GM23338 (cell line): ENCODE measurements around the gene FYCO1. TPM values are rescaled to one million over a fixed set of nuclear protein-coding genes. Genes with fewer than 3 reads are reported as not detected.
A peak's percentile ranks its signal among the peaks of the same experiment; 100 is the strongest.

Experiments
- ATAC-seq: fragments of 200-7000 bp; cut with Tn5 transposase; 3 replicates; pipeline ENCODE4 v1.9.1; 2020
- DNase-seq: peaks from one replicate; pipeline ENCODE4 v3.0.0-alpha.2; 2015; ENCODE audit warnings: low spot score
- H2AFZ ChIP-seq: fragments of 200-600 bp; sonication (generic); 2 replicates; pipeline ENCODE4 v1.8.0; 2016; ENCODE audit warnings: antibody characterized with exemption, mild to moderate bottlenecking, moderate library complexity
- H3F3A ChIP-seq: fragments of 200-600 bp; sonication (generic); replicated peaks from 2 replicates; pipeline ENCODE4 v1.8.0; 2017; ENCODE audit warnings: antibody characterized with exemption, mixed run types, low read depth
- H3K27ac ChIP-seq: fragments of 200-600 bp; sonication (generic); 2 replicates; pipeline ENCODE4 v1.6.1; 2016; ENCODE audit warnings: low read depth
- H3K27me3 ChIP-seq: fragments of 200-600 bp; sonication (generic); 2 replicates; pipeline ENCODE4 v1.8.0; 2016; ENCODE audit warnings: mild to moderate bottlenecking, mixed run types, moderate library complexity; ENCODE audit not compliant: insufficient read depth
- H3K36me3 ChIP-seq: fragments of 200-600 bp; sonication (generic); 2 replicates; pipeline ENCODE4 v1.8.0; 2016; ENCODE audit warnings: mild to moderate bottlenecking; ENCODE audit not compliant: insufficient read depth
- H3K4me1 ChIP-seq: fragments of 200-600 bp; sonication (generic); 2 replicates; pipeline ENCODE4 v1.8.0; 2016; ENCODE audit warnings: mild to moderate bottlenecking, moderate library complexity; ENCODE audit not compliant: insufficient read depth
- H3K4me2 ChIP-seq: fragments of 200-600 bp; sonication (generic); 2 replicates; pipeline ENCODE4 v1.7.1; 2017; ENCODE audit warnings: mixed run types
- H3K4me3 ChIP-seq: fragments of 200-600 bp; sonication (generic); 2 replicates; pipeline ENCODE4 v1.6.1; 2016; ENCODE audit warnings: mixed run types
- H3K79me2 ChIP-seq: fragments of 200-600 bp; sonication (generic); replicated peaks from 2 replicates; pipeline ENCODE4 v1.8.0; 2017; ENCODE audit warnings: mild to moderate bottlenecking; ENCODE audit not compliant: insufficient read depth
- H3K9me2 ChIP-seq: fragments of 200-600 bp; sonication (generic); 2 replicates; pipeline ENCODE4 v1.8.0; 2017; ENCODE audit not compliant: insufficient read depth
- H4K20me1 ChIP-seq: fragments of 200-600 bp; sonication (generic); replicated peaks from 2 replicates; pipeline ENCODE4 v1.8.0; 2017; ENCODE audit warnings: mild to moderate bottlenecking; ENCODE audit not compliant: insufficient read depth
- H3K27ac Mint-ChIP-seq: 2 replicates; pipeline ENCODE4 v1.8.0; 2020; ENCODE audit warnings: inconsistent platforms, mild to moderate bottlenecking, moderate library complexity, mixed read lengths
- H3K27me3 Mint-ChIP-seq: 3 replicates; pipeline ENCODE4 v1.8.0; 2022; ENCODE audit warnings: low read depth, mild to moderate bottlenecking, moderate library complexity, mixed read lengths, inconsistent platforms; ENCODE audit not compliant: insufficient read depth, poor library complexity
- H3K36me3 Mint-ChIP-seq: 3 replicates; pipeline ENCODE4 v1.8.0; 2021; ENCODE audit warnings: low read depth, mild to moderate bottlenecking, inconsistent platforms, moderate library complexity, mixed read lengths
- H3K4me1 Mint-ChIP-seq: 3 replicates; pipeline ENCODE4 v1.8.0; 2020; ENCODE audit warnings: mild to moderate bottlenecking, inconsistent platforms, mixed read lengths
- H3K4me3 Mint-ChIP-seq: 3 replicates; pipeline ENCODE4 v1.8.0; 2021; ENCODE audit warnings: moderate library complexity, mild to moderate bottlenecking, inconsistent platforms, mixed read lengths
- H3K9me3 Mint-ChIP-seq: 3 replicates; pipeline ENCODE4 v1.8.0; 2020; ENCODE audit warnings: moderate library complexity, mild to moderate bottlenecking, inconsistent platforms, mixed read lengths
- CTCF ChIP-seq, 2 experiments: fragments of 200-600 bp in 1 of 2; sonication (generic) in 1 of 2; conservative IDR thresholded peaks; 2 replicates each; pipeline versions ENCODE4 v1.5.1 to v1.6.1; 2016 to 2017; ENCODE audit warnings: antibody characterized with exemption in 2 of 2, low read depth in 2 of 2, mild to moderate bottlenecking in 2 of 2, moderate library complexity in 1 of 2
- ETS1 ChIP-seq: IDR thresholded peaks from 2 replicates; pipeline ENCODE4 v1.6.1; 2016; ENCODE audit warnings: antibody characterized with exemption
- EZH2 ChIP-seq: fragments of 200-600 bp; sonication (generic); IDR thresholded peaks from one replicate; pipeline ENCODE4 v1.8.0; 2017; ENCODE audit warnings: antibody characterized with exemption, mild to moderate bottlenecking, low read depth; ENCODE audit not compliant: unreplicated experiment
- EZH2phosphoT487 ChIP-seq: fragments of 200-600 bp; sonication (generic); IDR thresholded peaks from one replicate; pipeline ENCODE4 v1.8.1; 2018; ENCODE audit warnings: antibody characterized with exemption; ENCODE audit not compliant: unreplicated experiment
- NANOG ChIP-seq: IDR thresholded peaks from 2 replicates; pipeline ENCODE4 v1.6.1; 2016; ENCODE audit warnings: antibody characterized with exemption, borderline replicate concordance
- POLR2AphosphoS5 ChIP-seq: IDR thresholded peaks from 2 replicates; pipeline ENCODE4 v1.6.1; 2016; ENCODE audit warnings: antibody characterized with exemption, low read depth
- STAT1 ChIP-seq: IDR thresholded peaks from one replicate; pipeline ENCODE4 v1.6.1; 2016; ENCODE audit warnings: antibody characterized with exemption; ENCODE audit not compliant: unreplicated experiment
- ZNF114 ChIP-seq: fragments of 250-450 bp; sonication (Bioruptor Pico); IDR thresholded peaks from 2 replicates; pipeline ENCODE4 v1.5.0; 2020; ENCODE audit warnings: mild to moderate bottlenecking, moderate library complexity
- ZNF331 ChIP-seq: fragments of 250-450 bp; sonication (Bioruptor Pico); IDR thresholded peaks from 2 replicates; pipeline ENCODE4 v1.5.0; 2020; ENCODE audit warnings: low read depth, mild to moderate bottlenecking, moderate library complexity
- ZNF462 ChIP-seq: fragments of 250-450 bp; sonication (Bioruptor Pico); IDR thresholded peaks from 2 replicates; pipeline ENCODE4 v1.5.0; 2020; ENCODE audit warnings: mild to moderate bottlenecking, moderate library complexity
- polyA plus RNA-seq: library from polyadenylated mRNA; unstranded; fragments of >200 nt; fragmentation: Nextera tagmentation; extraction: Ambion mirVana; gene quantifications from 2 replicates; pipeline ENCODE4 v1.2.1, GENCODE V29; 2016
- total RNA-seq: library from RNA; depleted of rRNA; stranded (reverse); fragments of >200 nt; shearing (Covaris generic); gene quantifications from 2 replicates; pipeline ENCODE4 v1.2.3, GENCODE V29; 2014

Gene FYCO1
- total and polyA plus RNA-seq, 2 experiments from 2014 or later, result 4.5 to 17.2 TPM

GRCh38 chr3:45992821-45993221 is 2.8 kb downstream of the FYCO1 start:
- H3K4me2 ChIP-seq, result peak overlapping the region; percentile 64
- no peak overlapping the region for H3K27ac ChIP-seq
- peaks cover 28% of the 10 kb centered on the region for H3K4me1 ChIP-seq
- H3K4me3 ChIP-seq, result 0 out of 2 replicates have a peak overlapping the region, but pooled peaks have one; percentile 14
- peaks cover 10% of the 10 kb centered on the region for H3K27me3 Mint-ChIP-seq
- no peaks in the 10 kb centered on the region; the same call in none of the 2 replicates for H4K20me1 ChIP-seq
- H3K4me3 Mint-ChIP-seq, result peak overlapping the region; percentile 8; the same call in 1 of the 3 replicates
- no peaks in the 10 kb centered on the region; the same call in 2 of the 3 replicates for H3K9me3 Mint-ChIP-seq
- H3K79me2 ChIP-seq, result peaks cover 65% of the 10 kb centered on the region
- no peaks in the 10 kb centered on the region for H3F3A ChIP-seq
- H3K9me2 ChIP-seq, result no peaks in the 10 kb centered on the region
- peaks cover 34% of the 10 kb centered on the region for H3K4me1 Mint-ChIP-seq
- DNase-seq (peak; percentile 46), ATAC-seq (no peak)
- H3K36me3 Mint-ChIP-seq, result no peaks in the 10 kb centered on the region; the same call in 2 of the 3 replicates
- peaks cover 7% of the 10 kb centered on the region; the same call in 1 of the 2 replicates for H3K27me3 ChIP-seq
- H2AFZ ChIP-seq, result no peak overlapping the region
- H3K36me3 ChIP-seq, result no peaks in the 10 kb centered on the region
- TF ChIP-seq EZH2 (no peak), ZNF462 (CRISPR knock-in tag) (0 out of 2 replicates have a peak, but pooled peaks have one; percentile 10)
- no peak overlapping the region; the same call in 1 of the 2 replicates for H3K27ac Mint-ChIP-seq

- no peak overlapping the region for H3K4me3 ChIP-seq
- peaks cover 30% of the 10 kb centered on the region for H3K4me1 ChIP-seq
- H3K9me2 ChIP-seq, result no peaks in the 10 kb centered on the region
- DNase-seq, result no peak
- no peak overlapping the region for H3K27ac ChIP-seq
- no peaks in the 10 kb centered on the region for H3F3A ChIP-seq
- peak overlapping the region; percentile 64 for H3K4me2 ChIP-seq
- peaks cover 7% of the 10 kb centered on the region; the same call in 1 of the 2 replicates for H3K27me3 ChIP-seq
- Mint-ChIP-seq H3K9me3 (no peaks in the 10 kb centered on the region; the same call in 2 of the 3 replicates), H3K4me1 (peaks cover 34% of the 10 kb centered on the region), H3K4me3 (peak overlapping the region; percentile 8; the same call in 1 of the 3 replicates), H3K36me3 (no peaks in the 10 kb centered on the region; the same call in 2 of the 3 replicates), H3K27me3 (peaks cover 11% of the 10 kb centered on the region), H3K27ac (no peak overlapping the region)
- no peaks in the 10 kb centered on the region for H3K36me3 ChIP-seq
- peaks cover 70% of the 10 kb centered on the region for H3K79me2 ChIP-seq
- TF ChIP-seq ZNF331 (CRISPR knock-in tag) (no peak), NANOG (no peak), CTCF (conservative IDR thresholded peaks at IDR 0.05; ENCODE audit: low read depth in 2 of 2) (no peak), ETS1 (no peak), STAT1 (no peak), ZNF114 (CRISPR knock-in tag) (no peak), POLR2AphosphoS5 (no peak), EZH2phosphoT487 (no peak)
- H4K20me1 ChIP-seq, result peaks cover under 1% of the 10 kb centered on the region
- no peak overlapping the region for H2AFZ ChIP-seq
- peak; percentile 3 for ATAC-seq
Observed at GRCh38 chr3:45992133-45992729, 3.4 kb downstream of the FYCO1 start.
